ENCODE data around the gene TTLL10.

DNA sequence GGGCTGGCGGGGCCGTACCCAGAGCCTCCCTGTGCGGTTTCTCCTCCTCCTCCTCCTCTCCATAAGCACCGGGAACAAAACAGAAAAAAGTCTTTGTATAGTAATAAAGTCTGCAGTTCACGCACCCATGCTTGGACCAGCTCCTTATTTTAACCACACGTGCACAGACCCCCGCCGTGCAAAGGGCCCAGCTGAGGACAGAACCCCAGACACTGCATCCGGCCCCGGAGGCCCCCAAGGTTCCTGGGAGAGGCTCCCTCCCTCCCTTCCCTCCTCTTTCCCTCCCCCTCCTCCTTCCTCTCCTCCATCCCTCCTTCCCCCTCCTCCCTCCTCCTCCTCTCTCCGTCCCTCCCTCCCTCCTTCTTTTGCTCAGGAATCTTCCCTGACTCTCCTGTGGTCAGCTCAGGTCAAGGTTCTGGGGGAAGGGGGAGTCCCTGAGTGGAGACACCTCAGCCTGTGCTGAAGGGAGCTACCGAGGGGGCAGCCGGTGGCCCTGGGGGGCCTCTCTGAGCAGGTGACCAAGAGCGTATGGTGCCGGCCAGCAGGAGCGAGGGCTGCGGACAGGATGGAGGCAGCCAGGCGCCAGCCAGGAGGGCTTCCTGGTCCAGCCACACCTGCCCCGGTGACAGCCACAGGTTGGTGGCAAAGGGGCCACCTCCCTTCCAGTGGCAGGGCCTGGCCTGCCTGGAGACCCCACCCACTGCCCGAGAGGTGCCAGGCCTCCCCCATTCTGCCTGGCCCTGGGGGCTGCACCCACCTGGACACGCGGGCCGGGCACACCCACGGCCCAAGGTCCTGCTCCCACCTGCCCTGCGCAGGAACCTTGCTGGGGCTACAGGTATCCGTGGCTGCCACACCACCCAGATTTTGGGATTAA is 3.2 kb upstream of the TTLL10 start:
- TF ChIP-seq POLR2A (IDR thresholded peaks at IDR 0.05), result no peak
- TF ChIP-seq, protein P1, sequence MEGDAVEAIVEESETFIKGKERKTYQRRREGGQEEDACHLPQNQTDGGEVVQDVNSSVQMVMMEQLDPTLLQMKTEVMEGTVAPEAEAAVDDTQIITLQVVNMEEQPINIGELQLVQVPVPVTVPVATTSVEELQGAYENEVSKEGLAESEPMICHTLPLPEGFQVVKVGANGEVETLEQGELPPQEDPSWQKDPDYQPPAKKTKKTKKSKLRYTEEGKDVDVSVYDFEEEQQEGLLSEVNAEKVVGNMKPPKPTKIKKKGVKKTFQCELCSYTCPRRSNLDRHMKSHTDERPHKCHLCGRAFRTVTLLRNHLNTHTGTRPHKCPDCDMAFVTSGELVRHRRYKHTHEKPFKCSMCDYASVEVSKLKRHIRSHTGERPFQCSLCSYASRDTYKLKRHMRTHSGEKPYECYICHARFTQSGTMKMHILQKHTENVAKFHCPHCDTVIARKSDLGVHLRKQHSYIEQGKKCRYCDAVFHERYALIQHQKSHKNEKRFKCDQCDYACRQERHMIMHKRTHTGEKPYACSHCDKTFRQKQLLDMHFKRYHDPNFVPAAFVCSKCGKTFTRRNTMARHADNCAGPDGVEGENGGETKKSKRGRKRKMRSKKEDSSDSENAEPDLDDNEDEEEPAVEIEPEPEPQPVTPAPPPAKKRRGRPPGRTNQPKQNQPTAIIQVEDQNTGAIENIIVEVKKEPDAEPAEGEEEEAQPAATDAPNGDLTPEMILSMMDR (IDR thresholded peaks at IDR 0.05), result no peak
- no peak for TF ChIP-seq POLR2AphosphoS5 (IDR thresholded peaks at IDR 0.05)
- TF ChIP-seq EP300 (IDR thresholded peaks at IDR 0.05), result no peak

All from gastroesophageal sphincter (tissue), 3 donors.